Gastroesophageal sphincter (tissue), 3 donors: Measurements from ENCODE around the gene PANX2.

Source experiments
- POLR2AphosphoS5 ChIP-seq: sonication (generic); formaldehyde crosslinking; IDR thresholded peaks from one replicate; pipeline ENCODE4 v1.6.1; 2017; ENCODE audit warnings: antibody characterized with exemption
- TF ChIP-seq, protein P1 (sequence below), 4 experiments: fragments of 200-600 bp in 2 of 4; fragments of 450-650 bp in 2 of 4; sonication (generic) in 1 of 4; IDR thresholded peaks; one replicate each; pipeline ENCODE4 v1.5.1; 2017 to 2019; ENCODE audit warnings: antibody characterized with exemption in 4 of 4, mild to moderate bottlenecking in 2 of 4, moderate library complexity in 2 of 4

DNA sequence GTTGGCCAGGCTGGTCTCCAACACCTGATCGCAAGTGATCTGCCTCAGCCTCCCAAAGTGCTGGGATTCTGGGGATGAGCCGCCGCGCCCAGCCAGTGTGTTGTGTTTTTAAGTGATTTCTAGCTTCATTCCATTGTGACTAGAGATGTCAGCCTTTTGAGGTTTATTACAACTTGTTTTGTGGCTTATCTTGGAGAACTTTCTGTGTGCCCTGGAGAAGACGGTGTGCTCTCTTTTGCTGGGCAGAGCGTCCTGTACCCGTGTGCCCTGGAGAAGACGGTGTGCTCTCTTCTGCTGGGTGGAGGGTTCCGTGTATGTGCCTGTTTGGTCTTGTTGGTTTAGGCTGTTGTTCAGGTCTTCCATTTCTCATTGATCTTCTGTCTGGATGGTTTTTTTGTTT lies 42.7 kb downstream of the PANX2 start:
- TF ChIP-seq POLR2AphosphoS5 = no peak
- TF ChIP-seq, protein P1, sequence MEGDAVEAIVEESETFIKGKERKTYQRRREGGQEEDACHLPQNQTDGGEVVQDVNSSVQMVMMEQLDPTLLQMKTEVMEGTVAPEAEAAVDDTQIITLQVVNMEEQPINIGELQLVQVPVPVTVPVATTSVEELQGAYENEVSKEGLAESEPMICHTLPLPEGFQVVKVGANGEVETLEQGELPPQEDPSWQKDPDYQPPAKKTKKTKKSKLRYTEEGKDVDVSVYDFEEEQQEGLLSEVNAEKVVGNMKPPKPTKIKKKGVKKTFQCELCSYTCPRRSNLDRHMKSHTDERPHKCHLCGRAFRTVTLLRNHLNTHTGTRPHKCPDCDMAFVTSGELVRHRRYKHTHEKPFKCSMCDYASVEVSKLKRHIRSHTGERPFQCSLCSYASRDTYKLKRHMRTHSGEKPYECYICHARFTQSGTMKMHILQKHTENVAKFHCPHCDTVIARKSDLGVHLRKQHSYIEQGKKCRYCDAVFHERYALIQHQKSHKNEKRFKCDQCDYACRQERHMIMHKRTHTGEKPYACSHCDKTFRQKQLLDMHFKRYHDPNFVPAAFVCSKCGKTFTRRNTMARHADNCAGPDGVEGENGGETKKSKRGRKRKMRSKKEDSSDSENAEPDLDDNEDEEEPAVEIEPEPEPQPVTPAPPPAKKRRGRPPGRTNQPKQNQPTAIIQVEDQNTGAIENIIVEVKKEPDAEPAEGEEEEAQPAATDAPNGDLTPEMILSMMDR (IDR thresholded peaks at IDR 0.05) = no peak
